ENCODE measurements around the gene AP3S2.

AP3S2 gene

DNA sequence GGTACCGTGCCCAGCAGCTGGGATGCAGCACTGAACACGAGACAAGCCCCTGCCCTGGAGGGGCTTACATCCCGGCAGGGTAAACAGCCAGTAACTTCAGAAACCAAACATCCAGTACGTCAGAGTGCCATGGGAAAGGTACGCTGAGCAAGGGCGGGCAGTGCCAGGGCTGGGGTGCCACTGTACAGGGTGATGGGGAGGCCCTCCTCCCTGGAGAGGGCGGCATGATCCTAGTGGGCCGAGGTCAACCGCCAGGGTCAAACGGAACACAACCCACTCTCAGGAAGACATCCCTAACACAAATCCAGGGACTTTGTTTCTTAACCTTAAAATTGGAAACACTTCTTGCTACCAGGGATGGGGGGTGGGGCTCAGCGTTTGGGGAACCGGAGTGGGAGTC lies 63.2 kb downstream of the AP3S2 start:
- DNase-seq, result no peak

DNA sequence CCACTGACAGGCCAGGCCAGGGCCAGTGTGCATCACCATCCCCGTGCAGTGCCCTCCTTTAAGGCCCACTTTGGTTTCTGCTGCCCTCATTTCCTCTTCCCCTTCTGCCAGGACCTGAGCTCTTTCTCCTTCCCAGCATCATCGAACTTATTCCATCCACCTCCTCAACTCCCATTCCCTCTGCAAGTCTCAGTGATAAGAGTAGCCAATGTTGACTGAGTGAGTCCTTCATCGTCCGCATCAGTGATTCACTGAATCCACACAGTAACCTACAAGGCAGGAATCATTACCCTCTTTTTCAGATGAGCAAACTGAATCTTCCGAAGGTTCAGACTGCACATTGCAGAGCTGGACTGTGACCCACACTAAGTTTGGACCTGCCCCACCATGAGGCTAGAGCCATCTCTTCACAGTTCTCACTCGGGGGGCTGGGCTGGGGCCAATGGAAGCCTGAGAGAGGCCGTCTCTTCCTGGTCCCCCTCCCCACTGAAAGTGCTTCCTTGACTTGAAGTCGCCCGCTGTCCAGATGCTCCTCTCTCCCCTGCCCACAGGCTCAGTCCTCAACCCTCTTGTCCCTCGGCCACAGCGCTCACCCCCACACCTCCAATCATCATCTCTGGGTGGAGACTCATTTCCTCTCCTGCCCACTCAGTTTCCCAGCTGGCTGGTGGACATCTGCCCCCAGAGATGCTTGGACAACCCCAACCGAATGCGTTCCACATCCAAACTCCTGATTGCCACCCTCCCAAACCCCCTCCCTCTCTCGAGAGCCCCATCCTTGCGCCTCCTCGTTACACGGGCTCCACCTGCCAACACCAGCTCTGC lies 64.0 kb downstream of the AP3S2 start:
- DNase-seq, result no peak

DNA sequence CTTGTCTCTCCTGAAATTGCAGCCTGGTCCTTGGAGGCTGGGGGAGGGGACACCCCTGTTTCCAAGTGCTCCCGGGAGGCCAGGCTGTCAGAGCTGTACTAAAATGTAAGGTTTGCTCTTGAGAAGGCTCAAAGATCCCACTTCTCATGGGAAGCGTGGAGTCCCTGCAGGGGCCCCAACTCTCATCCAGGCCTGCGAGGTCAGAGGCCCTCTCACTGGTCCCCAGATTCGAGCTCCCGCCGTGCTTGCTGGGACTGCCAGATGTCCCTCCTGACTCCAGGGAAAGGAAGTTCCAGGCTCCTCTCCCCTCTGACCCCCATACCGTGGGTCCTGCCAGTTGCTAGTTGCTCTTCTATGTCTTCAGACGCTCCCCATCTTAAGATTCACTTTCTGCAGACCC lies 64.6 kb downstream of the AP3S2 start:
- DNase-seq, result no peak

DNA sequence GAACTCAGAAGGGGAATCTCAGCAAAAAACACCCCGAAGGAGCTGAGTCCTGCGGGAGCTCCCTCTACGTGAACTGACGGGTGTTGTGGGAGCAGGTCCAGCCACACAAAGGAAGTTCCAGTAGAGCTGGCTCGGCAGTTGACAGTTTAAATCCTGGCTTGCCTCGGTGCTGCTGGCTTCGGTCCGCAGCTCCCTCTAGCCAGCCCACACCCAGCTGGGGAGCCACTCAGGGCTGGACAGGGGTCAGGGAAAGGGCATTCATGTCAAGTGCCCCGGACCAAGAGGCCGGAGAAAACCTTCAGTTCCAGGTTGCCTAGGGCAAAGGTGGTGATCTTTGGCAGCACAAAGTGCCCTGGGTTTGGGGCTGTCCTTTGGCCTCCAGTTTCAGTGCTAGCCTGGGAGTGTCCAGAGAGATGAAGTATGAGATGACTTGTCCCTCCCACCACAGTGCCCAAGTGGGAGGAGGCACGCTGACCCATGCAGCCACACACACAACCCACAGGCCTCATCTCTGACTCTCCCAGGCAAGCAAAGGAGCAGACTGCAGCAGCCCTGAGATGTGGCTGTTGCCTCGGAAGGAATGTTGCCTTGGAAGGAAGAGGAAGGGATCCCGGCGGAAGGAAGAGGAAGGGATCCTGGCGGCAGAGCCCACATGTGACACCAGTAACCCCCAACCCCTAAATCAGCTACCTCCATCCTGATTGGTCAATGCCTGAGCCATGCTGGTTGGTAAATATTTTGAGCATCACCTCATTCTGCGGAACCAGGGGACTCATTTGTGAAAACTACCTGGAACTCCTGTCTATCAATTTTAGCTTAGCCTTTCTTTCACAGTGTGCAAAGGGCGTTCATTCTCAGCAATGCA lies 65.3 kb downstream of the AP3S2 start:
- DNase-seq, result no peak

DNA sequence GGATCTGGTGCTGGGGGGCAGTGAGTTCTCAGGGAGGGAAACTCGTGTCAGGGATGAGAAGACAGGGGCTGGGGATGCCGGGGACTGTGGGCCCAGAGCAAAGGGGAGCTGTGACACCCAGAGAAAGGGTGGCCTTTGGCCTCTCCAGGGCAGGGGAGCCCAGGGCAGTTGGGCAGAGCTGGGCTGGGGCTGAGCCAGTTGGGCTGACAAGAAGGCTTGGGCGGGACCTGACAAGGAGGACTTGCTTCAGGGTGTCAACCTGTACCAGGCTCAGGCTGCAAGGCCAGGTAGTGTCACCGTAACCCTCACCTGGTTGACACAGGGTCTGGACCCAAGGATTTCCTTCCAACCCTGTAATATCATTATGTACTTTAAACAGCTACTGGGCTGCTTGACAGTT lies 66.0 kb downstream of the AP3S2 start:
- DNase-seq, result no peak

DNA sequence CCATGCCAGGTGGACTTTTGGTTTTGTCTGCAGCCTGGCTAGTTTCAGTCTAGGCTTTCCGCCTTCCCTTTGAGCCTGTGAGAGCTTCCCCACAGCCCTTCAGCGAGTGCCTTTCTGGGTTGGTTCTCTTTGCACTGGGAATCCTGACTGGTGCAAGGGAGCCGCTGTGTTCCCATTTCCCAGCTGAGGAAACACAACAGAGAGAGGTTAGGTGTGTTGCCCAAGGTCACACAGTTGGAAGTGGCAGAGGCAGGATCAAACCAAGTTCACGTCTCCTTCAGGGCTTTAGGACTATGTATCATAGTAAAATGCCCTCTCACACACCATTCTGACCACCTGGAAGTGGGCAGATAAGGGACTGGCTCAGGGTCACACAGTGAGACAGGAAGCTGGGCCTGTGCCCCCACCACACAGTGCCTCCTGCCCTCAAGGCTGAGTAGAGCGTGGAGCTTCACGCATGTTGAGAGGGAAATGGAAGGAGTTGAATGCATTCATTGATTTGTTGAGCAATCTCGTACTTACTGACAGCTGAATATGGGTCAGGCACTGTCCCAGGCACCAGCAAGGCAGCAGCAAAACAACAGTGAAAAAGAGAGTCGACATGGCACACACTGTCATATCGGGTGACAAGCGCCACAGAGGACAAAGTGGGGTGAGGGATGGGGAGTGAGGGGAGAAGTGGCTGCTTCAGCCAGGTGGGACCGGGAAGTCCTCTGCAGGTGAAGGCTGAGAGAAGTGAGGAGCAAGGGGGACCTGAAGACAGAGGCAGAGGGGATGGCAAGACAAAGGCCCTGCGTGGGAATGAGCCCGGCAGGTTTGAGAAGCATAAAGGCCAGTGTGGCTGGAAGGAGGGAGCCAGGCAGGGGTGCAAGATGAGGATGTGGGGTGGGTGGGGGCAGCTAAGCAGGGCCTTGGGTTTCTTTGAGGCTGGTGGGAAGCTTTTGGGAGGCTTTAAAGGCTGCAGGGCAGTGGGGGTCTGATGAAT lies 66.8 kb downstream of the AP3S2 start:
- DNase-seq, result no peak

DNA sequence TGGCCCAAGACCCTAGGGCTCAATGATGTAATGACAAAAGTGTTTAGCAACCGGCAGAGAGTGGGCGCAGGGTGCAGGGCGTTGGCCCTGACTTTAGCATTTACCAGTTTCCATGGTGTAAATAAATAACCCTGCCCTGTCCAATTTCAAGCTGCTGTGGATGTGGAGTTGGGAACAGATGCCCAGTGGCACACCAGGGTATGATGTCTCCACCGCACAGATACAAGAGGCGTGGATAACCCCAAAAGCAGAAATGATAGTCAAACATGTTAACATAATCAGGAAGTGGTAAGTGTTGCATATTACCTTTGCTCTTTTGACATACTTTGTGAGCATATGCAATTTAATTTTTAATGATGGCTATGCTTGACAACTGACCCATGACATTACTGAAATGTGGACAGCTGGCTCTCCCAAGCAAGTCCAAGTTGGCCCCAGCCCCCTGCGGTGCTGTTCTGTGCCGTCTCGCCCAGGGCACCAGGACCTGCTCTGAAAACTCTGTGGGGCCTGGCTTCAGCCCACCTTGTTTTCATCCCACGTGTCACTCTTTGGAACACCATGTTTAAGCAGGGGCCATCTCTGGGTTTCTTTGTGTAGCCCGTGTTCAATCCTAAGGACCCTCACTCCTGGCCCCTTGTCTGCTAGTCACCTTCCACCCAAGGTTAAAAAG lies 68.4 kb downstream of the AP3S2 start:
- no peak for DNase-seq

DNA sequence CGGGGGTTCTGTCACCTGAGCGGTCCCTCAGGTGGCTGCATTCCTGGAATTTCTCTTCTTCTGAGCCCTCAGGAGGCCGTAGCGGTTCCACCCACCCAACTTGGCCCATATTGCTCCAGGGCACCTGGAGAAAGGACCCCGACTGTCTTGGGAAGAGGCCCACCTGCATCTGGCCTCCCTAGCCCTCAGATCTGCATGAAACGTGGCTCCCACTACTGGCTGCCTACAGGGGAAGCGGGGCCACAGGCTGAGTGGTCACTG lies 69.3 kb downstream of the AP3S2 start:
- no peak for DNase-seq

DNA sequence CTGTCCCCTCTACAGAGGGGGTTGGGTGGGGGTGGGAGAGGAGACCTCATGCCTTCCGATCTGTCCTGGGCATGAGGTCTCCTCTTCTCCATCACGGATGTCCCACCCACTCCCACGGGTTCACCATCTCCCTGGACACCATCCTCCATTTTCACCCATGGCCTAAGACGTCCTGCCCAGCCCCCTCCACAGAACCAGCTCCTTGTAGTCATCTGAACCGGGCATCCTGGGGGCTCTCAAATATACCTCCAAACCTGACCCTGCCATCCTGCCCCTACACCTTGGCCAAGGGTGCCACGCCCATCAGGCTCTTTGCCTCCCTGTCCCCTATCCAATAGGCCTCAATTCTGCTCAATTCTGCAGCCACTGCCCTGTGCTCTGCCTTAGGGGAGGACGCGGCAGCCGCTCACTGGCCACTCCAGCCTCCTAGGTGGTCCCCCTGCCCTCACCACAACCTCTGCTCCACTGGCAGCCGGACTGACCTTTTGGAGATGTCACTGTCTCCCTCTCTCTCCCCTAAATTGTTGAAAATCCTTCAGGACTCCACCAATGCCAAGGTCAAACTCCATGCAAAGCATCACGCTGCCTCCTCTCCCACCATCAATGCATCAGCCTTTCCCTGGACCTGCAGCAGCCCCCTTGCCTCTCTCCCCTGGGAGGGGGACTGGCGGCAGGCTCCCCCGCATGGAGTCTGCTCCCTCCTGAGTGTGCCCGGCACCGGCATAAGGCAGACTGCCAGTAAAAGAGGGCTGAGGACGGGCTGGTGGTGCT lies 69.8 kb downstream of the AP3S2 start:
- no peak for DNase-seq

DNA sequence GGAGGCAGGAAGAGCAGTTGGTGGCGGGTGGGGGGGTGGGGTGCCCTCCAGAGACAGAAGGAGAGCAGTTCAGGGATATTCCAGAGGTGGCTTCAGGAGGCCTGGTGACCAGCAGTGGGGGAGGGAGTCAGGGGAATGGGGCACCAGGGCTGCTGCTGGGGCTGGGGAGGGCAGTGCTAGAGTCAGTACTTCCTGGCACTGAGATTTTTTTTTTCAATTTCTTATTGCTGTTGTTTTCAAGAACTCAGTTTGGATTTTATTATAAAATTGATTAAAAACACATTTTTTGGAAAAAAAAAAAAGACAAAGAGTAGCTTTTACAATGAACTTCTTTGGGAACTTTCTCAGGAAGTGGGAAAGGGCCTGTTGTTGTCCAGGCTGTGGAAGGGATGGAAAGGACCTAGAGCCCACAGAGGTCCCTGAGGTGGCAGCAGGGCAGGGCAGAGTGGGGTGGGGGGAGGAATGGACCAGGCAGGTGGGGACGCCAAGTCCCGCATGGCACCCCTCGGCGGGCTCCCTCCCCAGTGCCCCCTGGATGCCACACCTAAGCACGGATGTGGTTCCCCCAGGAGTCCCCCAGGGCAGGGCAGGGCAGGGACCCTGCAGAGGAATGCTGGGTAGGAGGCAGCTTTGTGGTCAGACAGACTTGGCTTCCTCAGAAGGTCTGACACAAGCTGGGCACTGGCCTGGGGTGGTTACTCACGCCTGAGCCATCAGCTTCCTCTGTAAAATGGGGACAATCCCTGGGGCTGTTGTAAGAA lies 70.7 kb downstream of the AP3S2 start:
- DNase-seq, result no peak

DNA sequence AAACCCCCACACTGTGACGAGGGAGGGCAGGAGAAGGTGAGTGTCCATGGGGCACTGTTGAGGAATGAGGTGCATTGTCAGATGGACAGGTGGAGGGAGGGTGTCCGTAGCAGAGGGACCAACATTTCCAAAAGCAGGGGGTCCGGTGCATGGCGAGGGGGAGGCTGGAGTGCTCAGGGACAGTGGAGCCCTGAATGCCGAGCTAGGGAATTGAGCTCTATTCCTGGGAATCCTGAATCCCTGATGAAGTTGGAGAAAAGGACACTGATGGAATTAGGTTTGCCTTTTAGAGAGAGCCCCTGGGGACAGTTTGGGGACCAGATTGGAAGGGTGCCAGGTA lies 71.2 kb downstream of the AP3S2 start:
- DNase-seq, result no peak

DNA sequence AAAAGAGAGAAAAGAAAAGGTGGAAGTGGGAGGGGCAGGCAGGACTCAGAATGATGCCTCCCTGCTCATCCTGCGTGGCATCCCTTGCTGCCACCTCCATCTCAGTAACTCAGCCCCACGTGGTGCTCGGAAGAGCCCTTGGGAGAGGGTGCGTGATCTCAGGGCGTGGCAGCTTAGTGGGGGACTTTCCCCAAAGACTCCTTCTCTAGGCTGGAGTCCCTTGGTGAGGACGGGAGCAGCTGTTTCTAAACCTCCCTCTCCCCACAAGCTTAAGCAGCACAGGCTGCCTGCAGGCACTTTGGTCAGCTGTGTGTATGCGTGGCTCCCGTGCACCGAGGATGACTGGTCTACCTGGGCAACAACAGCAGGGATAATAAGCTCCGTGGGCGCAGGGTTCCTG lies 71.8 kb downstream of the AP3S2 start:
- DNase-seq, result no peak

DNA sequence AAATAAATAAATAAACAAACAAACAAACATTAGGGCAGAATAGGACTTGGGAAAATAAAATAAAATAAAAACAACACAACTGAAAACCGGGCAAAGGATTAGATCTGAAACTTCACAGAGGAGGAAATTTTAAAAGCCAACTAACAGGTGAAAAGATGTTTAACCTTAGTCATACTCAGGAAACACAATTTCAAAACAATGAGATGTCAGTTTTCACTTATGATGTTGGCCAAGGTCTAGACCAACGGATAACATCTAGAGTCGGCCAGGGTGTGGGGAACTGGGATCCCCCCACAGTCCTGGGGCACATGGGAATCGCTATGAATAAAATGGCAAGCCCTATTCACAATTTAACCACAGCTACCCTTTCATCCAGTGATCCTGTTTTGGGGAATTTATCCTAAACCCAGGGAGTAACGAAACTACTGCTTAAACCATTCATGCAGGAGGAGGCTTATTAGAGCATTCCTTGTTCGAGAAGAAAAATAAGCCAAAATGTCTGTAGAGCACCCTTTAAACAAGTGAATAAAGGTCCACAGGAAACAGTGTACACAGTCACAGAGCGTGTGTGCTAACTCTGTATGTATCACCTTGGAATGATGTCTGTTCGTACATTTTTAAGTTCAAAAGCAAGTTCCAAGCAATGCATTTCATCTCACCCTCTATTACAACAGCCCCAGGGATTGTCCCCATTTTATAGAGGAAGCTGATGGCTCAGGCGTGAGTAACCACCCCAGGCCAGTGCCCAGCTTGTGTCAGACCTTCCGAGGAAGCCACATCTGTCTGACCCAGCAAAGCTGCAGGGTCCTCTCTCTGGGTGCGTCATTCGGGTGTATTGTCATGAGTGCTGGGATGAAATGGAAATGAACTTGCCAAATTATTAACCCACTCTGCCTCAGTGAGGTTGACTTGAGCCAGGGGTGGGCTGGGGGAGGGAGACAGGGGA lies 72.9 kb downstream of the AP3S2 start:
- no peak for DNase-seq

DNA sequence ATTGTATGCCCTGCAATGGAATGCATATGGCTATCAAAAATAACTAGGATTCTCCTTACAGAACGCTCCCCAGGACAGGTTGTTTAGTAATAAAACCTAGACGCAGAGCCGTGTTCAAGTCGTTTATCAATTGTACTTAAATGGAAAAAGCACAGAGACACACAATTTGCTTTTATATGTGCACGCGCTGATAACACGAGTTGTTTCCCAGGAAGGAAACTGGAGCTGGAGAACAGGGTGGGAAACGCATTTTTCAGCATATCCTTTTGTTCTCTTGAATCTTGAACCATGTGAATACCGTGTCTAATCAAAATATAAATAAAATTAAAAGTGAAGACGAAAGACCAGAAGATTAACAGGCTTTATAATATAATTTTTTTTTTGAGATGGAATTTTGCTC lies 75.5 kb downstream of the AP3S2 start:
- DNase-seq, result no peak

DNA sequence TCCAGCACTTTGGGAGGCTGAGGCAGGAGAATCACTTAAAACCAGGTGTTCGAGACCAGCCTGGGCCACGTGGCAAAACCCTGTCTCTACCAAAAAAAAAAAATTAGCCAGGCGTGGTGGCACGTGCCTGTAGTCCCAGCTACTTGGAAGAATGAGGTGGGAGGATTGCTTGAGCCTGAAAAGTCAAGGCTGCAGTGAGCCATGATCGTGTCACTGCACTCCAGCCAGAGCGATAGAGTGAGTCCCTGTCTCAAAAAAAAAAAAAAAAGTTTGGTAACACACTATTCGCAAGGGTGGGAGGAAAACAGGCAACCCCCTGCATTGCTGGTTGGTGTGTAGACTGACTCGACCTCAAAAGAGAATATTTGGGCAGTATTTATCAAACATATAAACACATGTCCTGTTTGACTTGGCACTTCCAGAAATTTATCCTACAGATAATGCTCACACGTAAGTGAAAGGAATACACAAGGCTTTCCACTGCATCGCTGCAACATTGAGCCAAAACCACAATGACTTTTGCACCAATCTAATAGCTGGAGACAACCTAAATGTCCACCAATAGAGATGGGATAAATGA lies 76.0 kb downstream of the AP3S2 start:
- DNase-seq, result no peak

DNA sequence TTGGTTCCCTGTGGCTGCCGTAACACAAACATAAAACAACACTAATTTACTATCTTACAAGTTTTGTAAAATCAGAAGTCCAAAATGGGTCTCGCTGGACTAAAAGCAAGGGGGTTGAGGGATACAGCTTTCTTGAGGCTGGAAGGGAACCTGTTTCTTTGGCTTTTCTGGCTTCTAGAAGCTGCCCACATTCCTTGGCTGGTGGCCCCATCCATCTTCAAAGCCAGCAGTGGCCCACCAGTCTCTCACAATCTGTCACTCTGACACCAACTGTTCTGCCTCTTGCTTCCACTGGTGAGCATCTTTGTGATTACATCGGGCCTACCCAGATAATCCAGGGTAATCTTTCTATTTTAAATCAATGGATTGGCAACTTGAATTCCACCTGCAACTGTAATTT lies 78.0 kb downstream of the AP3S2 start:
- no peak for DNase-seq

DNA sequence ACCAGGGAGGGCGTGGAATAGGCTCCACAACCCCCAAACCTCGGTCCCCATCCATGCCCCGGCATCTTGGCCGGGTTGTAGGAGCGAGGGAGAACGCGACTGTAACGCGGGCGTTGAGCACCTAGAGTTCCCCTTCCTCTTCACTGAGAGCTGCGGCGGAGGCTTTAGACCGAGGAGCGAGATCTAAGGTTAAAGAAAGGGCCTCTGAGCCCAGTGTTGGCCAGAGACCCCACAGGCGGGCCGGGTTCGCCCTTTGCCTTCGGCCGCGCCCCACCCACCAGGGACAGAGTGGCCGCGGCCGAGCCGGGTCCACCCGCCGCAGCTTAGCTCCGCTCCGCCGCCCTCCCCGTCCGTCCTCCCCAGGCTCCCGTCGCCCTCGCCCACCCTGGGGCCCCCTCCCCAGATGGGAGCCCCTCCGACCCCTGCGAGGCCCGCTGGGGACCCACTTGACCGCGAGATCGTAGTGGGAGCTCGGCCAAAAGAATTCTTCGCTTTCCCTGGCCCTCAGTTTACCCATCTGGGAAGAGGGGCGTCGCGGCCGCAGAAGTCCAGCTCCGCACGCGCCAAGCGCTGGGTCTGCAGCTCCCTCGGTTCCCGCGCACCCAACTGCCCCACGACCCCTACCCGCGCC lies 79.6 kb downstream of the AP3S2 start:
- no peak for DNase-seq

DNA sequence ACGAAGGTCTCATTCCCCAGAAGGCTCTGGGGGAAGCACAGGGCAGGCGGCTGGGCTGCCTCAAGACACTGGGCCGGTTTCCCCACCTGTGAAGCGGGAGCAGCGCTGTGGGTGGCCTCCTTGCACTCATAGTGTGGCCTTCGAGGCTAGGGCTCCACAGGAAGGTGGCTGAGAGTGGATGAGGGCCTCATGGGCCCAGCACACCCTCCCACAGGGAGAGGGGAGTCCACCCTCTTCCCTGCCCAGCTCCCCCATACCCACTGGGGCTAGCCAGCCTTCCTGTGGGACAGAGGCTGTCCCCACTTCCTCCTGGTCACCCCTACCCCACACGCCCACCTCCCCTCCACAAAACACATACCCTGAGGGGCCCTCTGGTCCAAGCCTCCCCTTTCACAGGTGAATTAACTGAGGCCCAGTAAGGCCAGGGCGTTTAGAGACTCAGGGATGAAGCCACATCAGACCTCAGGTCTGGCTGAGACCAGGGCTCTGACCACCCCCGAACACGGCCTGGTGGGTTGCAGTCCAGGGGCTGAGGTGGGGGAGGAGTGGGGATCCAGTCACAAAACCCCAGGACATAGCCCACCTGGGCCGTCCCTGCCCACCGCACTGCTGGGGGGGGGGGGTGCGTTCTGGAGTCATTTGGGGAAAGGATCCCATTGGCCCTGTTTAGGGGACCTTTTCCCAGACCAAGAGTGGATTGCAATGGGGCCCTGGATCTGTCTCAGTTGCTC lies 80.2 kb downstream of the AP3S2 start:
- no peak for DNase-seq

Data from NCI-H526 treated with DMSO at 0.1 percent for 48 hours (cell line).